Activated naive CD4-positive, alpha-beta T cell treated with anti-CD3 and anti-CD28 coated beads for 36 hours (primary cell): ENCODE measurements around the gene MICAL2. TPM values are rescaled to one million over a fixed set of nuclear protein-coding genes. Genes with fewer than 3 reads are reported as not detected.
"Not testable (repeated sequence)": the region's sequence is repeated elsewhere in the genome, so short reads cannot be mapped to it uniquely, and the experiment has no call there.

ENCODE experiments used
- CTCF ChIA-PET: fragments of 350-600 bp; sonication (Branson Sonifier 250); formaldehyde crosslinking; loops from one replicate; lab custom pipeline; 2021; ENCODE audit warnings: antibody characterized with exemption; lab: Charles Lee
- DNase-seq: peaks from one replicate; pipeline ENCODE4 v3.0.0-alpha.2; 2020
- H3K27ac Mint-ChIP-seq: one replicate; pipeline ENCODE4 v1.8.0; 2021; ENCODE audit warnings: mild to moderate bottlenecking, mixed read lengths
- H3K27me3 Mint-ChIP-seq: one replicate; pipeline ENCODE4 v1.8.0; 2021; ENCODE audit warnings: low read depth, mixed read lengths
- H3K36me3 Mint-ChIP-seq: one replicate; pipeline ENCODE4 v1.8.0; 2021; ENCODE audit warnings: low read depth, mixed read lengths
- H3K4me1 Mint-ChIP-seq: one replicate; pipeline ENCODE4 v1.8.0; 2021; ENCODE audit warnings: low read depth, mixed read lengths
- H3K4me3 Mint-ChIP-seq: one replicate; pipeline ENCODE4 v1.8.0; 2021; ENCODE audit warnings: mild to moderate bottlenecking, moderate library complexity, mixed read lengths
- H3K9me3 Mint-ChIP-seq: one replicate; pipeline ENCODE4 v1.8.0; 2021; ENCODE audit warnings: mixed read lengths
- intact Hi-C: fragments of 100-400 bp; cut with micrococcal nuclease; formaldehyde crosslinking; loops from one replicate; pipeline ENCODE4 v1.15.1; 2023
- total RNA-seq, 2 experiments: library from RNA; stranded (reverse); gene quantifications; one replicate each; pipeline ENCODE4 v1.2.3, GENCODE V29; 2021

The MICAL2 gene
- total RNA-seq, 2 experiments from 2014 or later = 48.7 to 54.6 TPM

GRCh38 chr11:12144330-12145174 is 34.2 kb downstream of the MICAL2 start:
- no peak for DNase-seq
- peaks cover 62% of the 10 kb centered on the region for H3K4me1 Mint-ChIP-seq
- CTCF ChIA-PET = no interaction called here
- no peaks in the 10 kb centered on the region for H3K27me3 Mint-ChIP-seq
- H3K9me3 Mint-ChIP-seq = no peaks in the 10 kb centered on the region
- H3K4me3 Mint-ChIP-seq = no peak overlapping the region
- peak overlapping the region; percentile 11 for H3K27ac Mint-ChIP-seq
- H3K36me3 Mint-ChIP-seq = peaks cover 2% of the 10 kb centered on the region
- intact Hi-C loops = loop anchor here (1.0 kb wide), 1 partner anchor 11 kb away; no protein-coding TSS in a partner anchor

GRCh38 chr11:12146678-12147077 is 36.3 kb downstream of the MICAL2 start:
- DNase-seq, H3K27ac Mint-ChIP-seq, H3K36me3 Mint-ChIP-seq, H3K27me3 Mint-ChIP-seq, H3K4me3 Mint-ChIP-seq, H3K9me3 Mint-ChIP-seq, intact Hi-C loops, CTCF ChIA-PET: not testable (repeated sequence)
- peaks cover 70% of the 10 kb centered on the region for H3K4me1 Mint-ChIP-seq

GRCh38 chr11:12147827-12148226 is 37.4 kb downstream of the MICAL2 start:
- peaks cover 2% of the 10 kb centered on the region for H3K36me3 Mint-ChIP-seq
- no peak overlapping the region for H3K27ac Mint-ChIP-seq
- H3K9me3 Mint-ChIP-seq = no peaks in the 10 kb centered on the region

GRCh38 chr11:12148466-12148865 is 38.1 kb downstream of the MICAL2 start:
- Mint-ChIP-seq H3K9me3 (no peaks in the 10 kb centered on the region), H3K4me1 (peaks cover 61% of the 10 kb centered on the region), H3K27me3 (no peaks in the 10 kb centered on the region), H3K4me3 (no peak overlapping the region), H3K36me3 (peaks cover 2% of the 10 kb centered on the region), H3K27ac (peak overlapping the region; percentile 87)
- intact Hi-C loops = no loop called here
- DNase-seq = no peak
- CTCF ChIA-PET = interaction anchor here (0.6 to 1.0 kb wide), 3 partner anchors 10 to 1888 kb away, joined by 3 to 7 read pairs (median 4); no protein-coding TSS in a partner anchor

More at GRCh38 chr11:12147827-12148226, 37.4 kb downstream of the MICAL2 start:
- intact Hi-C loops = no loop called here
- no peak overlapping the region for H3K4me3 Mint-ChIP-seq
- no peaks in the 10 kb centered on the region for H3K27me3 Mint-ChIP-seq
- CTCF ChIA-PET = interaction anchor here (0.6 to 1.0 kb wide), 2 partner anchors 10 to 38 kb away, joined by 3 to 4 read pairs; no protein-coding TSS in a partner anchor
- peaks cover 68% of the 10 kb centered on the region for H3K4me1 Mint-ChIP-seq
- no peak for DNase-seq

- intact Hi-C loops = loop anchor here (1.0 kb wide), 1 partner anchor 8 kb away; no protein-coding TSS in a partner anchor
- CTCF ChIA-PET = interaction anchor here (0.6 to 1.0 kb wide), 2 partner anchors 39 to 1888 kb away, joined by 4 to 7 read pairs; no protein-coding TSS in a partner anchor
- H3K4me3 Mint-ChIP-seq = no peak overlapping the region
These were observed 38.5 kb downstream of the MICAL2 start for GRCh38 chr11:12148882-12149281.

DNA sequence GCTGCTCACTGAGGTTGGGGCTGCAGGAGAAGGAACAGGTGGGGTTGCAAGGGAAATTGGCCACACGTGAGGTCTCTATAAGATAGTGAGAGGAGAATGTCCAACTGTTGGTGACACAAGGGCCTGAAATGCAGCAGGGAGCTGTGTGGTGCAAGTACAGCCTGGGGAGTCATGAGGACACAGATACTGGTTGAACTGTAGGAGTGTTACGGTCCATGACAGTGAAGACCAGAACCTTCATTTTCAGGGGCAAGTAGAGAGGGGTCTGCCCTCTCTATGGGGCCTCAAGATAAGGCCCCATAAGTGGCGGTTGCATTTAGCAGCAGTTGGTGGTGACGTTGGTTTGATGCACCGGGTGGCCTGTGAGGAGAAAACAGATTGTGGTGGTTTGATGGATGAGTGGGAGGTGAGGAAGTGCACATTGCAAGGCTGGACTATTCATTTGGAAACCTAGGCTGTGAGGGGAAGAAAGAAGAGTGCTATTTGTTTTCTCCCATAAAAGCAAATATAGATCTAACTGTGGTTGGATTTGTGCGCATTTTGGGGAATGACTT is 39.4 kb downstream of the MICAL2 start:
- CTCF ChIA-PET = interaction anchor here (1.2 to 2.3 kb wide), 2 partner anchors 22 to 87 kb away, joined by 3 to 12 read pairs; no protein-coding TSS in a partner anchor
- H3K4me1 Mint-ChIP-seq = peaks cover 48% of the 10 kb centered on the region
- peak overlapping the region; percentile 3 for H3K4me3 Mint-ChIP-seq
- no peaks in the 10 kb centered on the region for H3K9me3 Mint-ChIP-seq
- H3K36me3 Mint-ChIP-seq = peaks cover 5% of the 10 kb centered on the region
- DNase-seq = peak; percentile 80
- H3K27ac Mint-ChIP-seq = peak overlapping the region; percentile 87
- no peaks in the 10 kb centered on the region for H3K27me3 Mint-ChIP-seq
- intact Hi-C loops = loop anchor here (1.0 kb wide), 2 partner anchors 8 to 40 kb away; no protein-coding TSS in a partner anchor

More at GRCh38 chr11:12148882-12149281, 38.5 kb downstream of the MICAL2 start:
- Mint-ChIP-seq H3K27ac (peak overlapping the region; percentile 87), H3K4me1 (peaks cover 57% of the 10 kb centered on the region), H3K27me3 (no peaks in the 10 kb centered on the region), H3K9me3 (no peaks in the 10 kb centered on the region), H3K36me3 (peaks cover 5% of the 10 kb centered on the region)
- no peak for DNase-seq

DNA sequence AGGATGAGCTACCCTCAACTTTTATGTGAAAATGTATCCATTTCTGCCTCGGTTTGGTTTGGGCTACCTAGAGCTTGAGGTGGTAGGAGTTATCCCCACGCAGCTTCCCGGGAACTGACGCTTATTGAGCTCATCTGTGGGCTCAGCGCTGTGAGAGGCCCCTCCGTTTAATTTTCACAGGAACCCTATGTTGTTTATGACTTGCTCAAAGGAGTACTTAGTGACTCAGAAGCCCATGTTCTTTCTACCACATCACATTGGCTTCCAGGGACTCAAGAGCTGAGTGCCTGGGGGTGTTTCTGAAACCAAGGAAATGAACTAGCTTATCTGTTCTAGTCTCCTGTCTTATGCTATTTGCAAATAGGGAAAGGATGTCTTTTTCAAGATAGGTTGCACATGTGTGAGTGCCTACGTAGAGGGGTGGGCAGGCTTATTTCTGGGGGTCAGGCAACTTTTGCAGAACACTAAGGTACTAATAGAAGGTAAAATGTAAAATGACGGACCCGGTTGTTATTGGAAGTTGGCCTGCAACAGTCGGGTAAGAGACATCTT is 40.5 kb downstream of the MICAL2 start:
- Mint-ChIP-seq H3K4me3 (no peak overlapping the region), H3K4me1 (peaks cover 45% of the 10 kb centered on the region), H3K9me3 (no peaks in the 10 kb centered on the region), H3K27me3 (no peaks in the 10 kb centered on the region), H3K27ac (peak overlapping the region; percentile 87), H3K36me3 (peaks cover 5% of the 10 kb centered on the region)
- intact Hi-C loops = loop anchor here (1.0 kb wide), 5 partner anchors 13 to 73 kb away; no protein-coding TSS in a partner anchor
- DNase-seq = peak; percentile 73
- CTCF ChIA-PET = interaction anchor here (0.5 to 2.3 kb wide), 6 partner anchors 13 to 85 kb away, joined by 3 to 12 read pairs (median 4); no protein-coding TSS in a partner anchor

- H3K9me3 Mint-ChIP-seq = no peaks in the 10 kb centered on the region
- intact Hi-C loops = no loop called here
- no peak overlapping the region for H3K27ac Mint-ChIP-seq
- H3K36me3 Mint-ChIP-seq = peaks cover 3% of the 10 kb centered on the region
- peaks cover 59% of the 10 kb centered on the region for H3K4me1 Mint-ChIP-seq
- CTCF ChIA-PET = no interaction called here
- no peak overlapping the region for H3K4me3 Mint-ChIP-seq
- no peaks in the 10 kb centered on the region for H3K27me3 Mint-ChIP-seq
- no peak for DNase-seq
These were observed 41.9 kb downstream of the MICAL2 start for GRCh38 chr11:12152321-12152720.

DNA sequence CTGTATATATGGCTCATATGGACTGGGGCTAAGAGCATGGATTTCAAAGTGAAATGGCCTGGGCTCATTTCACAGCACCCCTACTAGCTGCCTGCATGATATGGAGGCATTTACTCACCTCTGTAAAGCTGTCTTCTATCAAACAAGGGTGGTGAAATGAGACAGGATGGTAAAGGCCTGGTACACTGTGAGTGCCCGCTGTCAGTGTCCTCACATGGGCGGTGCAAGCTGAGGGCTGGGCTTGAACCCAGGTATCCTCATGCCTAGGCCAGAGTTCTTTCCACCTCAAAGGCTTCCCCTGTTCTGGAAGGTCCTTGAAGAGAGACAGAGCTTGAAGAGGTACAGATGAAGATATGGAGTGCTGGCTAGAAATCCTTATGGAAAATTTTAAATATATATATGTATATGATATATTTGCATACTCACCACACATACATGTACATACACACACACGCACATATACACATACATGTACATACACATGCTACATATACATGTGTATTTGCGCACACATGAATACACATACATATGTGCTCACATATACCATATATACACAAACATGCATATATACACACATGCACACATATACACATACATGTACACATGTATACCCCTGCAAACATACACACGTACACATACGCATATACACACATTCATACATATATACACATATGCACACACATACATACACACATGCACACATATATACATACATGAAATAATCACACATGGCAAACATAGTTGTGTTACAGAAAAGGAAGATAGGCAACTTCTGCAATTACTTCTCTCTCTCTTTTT is 44.7 kb downstream of the MICAL2 start:
- intact Hi-C loops = loop anchor here (5.0 kb wide), 2 partner anchors 127 to 313 kb away; partner anchors contain the start of gene USP47
- CTCF ChIA-PET = interaction anchor here (1.8 kb wide), 1 partner anchor 36 kb away, joined by 6 read pairs; no protein-coding TSS in a partner anchor
- H3K9me3 Mint-ChIP-seq = no peaks in the 10 kb centered on the region
- no peaks in the 10 kb centered on the region for H3K27me3 Mint-ChIP-seq
- no peak overlapping the region for H3K4me3 Mint-ChIP-seq
- no peak overlapping the region for H3K27ac Mint-ChIP-seq
- H3K4me1 Mint-ChIP-seq = peaks cover 57% of the 10 kb centered on the region
- H3K36me3 Mint-ChIP-seq = peaks cover 3% of the 10 kb centered on the region
- DNase-seq = no peak

- Mint-ChIP-seq H3K27me3 (no peaks in the 10 kb centered on the region), H3K27ac (no peak overlapping the region), H3K4me3 (no peak overlapping the region), H3K36me3 (peaks cover 3% of the 10 kb centered on the region), H3K9me3 (no peaks in the 10 kb centered on the region), H3K4me1 (peaks cover 51% of the 10 kb centered on the region)
- CTCF ChIA-PET = interaction anchor here (1.8 kb wide), 1 partner anchor 35 kb away, joined by 6 read pairs; no protein-coding TSS in a partner anchor
- no peak for DNase-seq
- intact Hi-C loops = loop anchor here (5.0 kb wide), 2 partner anchors 127 to 313 kb away; partner anchors contain the start of gene USP47
These were observed 45.3 kb downstream of the MICAL2 start for GRCh38 chr11:12155696-12156095.
